ENCODE measurements around the gene HOATZ. TPM values are rescaled to one million over a fixed set of nuclear protein-coding genes. Genes with fewer than 3 reads are reported as not detected.

HOATZ gene
- total RNA-seq, 1 donor from 2014 or later: not detected

- intact Hi-C loops (cut with DNase I): no loop called here
- no peak for DNase-seq (ENCODE audit: low spot score)
Measured at GRCh38 chr11:111571829-111572501, 57.4 kb downstream of the HOATZ start.

DNA sequence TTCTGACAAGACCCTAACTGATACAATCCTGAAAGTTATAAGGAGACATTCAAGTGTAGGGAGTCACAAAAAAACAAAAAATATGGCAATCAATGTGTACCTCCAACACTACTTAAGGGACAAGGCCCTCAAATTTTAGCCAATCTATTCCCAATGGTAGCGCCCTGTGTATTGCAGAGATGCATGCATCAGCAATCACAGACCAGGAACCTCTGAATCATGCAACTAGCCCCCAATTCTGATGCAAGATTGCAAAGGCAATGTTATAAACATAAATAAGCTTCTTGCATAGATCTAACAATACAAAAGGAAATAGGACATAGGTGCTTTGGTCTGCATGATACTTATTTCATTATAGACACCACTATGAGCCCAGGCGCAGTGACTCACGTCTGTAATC is 58.0 kb downstream of the HOATZ start:
- DNase-seq (ENCODE audit: low spot score): no peak
- intact Hi-C loops (cut with DNase I): no loop called here

GRCh38 chr11:111573821-111574249 is 59.3 kb downstream of the HOATZ start:
- intact Hi-C loops (cut with DNase I): no loop called here
- DNase-seq (ENCODE audit: low spot score): no peak

DNA sequence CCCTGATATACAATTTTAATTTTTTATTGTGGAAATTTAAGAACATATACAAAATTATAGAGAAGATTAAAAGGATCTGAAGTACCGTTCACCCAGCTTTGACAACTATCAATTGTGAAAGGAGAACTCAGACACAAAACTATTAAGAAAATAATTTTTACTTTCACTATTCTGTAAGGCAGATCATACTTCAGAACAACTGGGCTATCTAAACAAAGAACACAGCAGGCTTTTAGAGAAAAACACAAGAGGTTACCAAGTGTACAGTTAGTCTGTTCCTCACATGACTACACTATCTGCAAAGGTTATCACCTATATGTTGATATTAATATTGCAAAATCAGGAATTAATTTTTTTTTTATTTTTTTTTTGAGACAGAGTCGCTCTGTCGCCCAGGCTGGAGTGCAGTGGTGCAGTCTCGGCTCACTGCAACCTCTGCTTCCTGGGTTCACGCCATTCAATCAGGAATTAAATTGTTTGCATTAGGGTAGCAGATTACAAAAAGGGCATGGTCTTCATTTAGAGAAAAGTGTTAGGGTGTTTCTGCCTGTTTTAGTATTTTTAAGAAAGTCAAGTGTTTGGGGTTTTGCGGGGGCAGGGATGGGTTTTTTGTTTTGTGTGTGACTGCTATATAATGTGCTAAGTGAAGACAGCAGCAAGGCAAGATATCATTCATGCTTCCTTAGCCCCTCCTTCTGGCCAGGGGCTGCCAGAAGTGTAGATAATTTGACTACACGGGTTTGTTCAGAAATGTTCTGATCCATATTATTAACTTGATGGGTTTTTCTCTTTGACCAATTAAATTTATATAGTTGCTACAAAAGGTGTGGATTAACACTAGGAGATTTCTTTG is 60.0 kb downstream of the HOATZ start:
- intact Hi-C loops (cut with DNase I): no loop called here
- DNase-seq (ENCODE audit: low spot score): no peak

- no peak for DNase-seq (ENCODE audit: low spot score)
- intact Hi-C loops (cut with DNase I): no loop called here
Measured at GRCh38 chr11:111575740-111576139, 61.2 kb downstream of the HOATZ start.

GRCh38 chr11:111577821-111578220 is 63.2 kb downstream of the HOATZ start:
- no peak for DNase-seq (ENCODE audit: low spot score)
- intact Hi-C loops (cut with DNase I): no loop called here

GRCh38 chr11:111581341-111581740 is 66.8 kb downstream of the HOATZ start:
- intact Hi-C loops (cut with DNase I): no loop called here
- DNase-seq (ENCODE audit: low spot score): no peak

DNA sequence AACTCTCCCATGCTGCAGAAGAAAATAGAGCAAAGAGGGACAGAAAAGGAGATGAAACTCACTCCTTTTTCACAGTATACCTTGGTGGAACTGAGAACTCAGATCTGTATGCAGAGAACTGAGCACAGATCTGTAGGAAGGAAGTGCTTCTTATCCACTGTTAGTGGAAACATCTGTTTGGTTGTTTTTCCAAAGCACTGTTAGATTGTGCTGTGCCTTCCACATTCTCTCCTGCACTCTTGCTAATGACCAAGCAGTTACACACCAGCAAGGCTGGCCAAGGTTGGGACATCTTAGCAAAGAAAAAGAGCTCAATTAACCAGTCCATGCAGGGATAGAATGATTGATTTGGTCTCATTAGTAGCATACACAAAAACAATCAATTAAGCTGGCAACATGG is 67.6 kb downstream of the HOATZ start:
- intact Hi-C loops (cut with DNase I): no loop called here
- no peak for DNase-seq (ENCODE audit: low spot score)

- DNase-seq (ENCODE audit: low spot score): no peak
- intact Hi-C loops (cut with DNase I): no loop called here
Measured at GRCh38 chr11:111582881-111583280, 68.3 kb downstream of the HOATZ start.

DNA sequence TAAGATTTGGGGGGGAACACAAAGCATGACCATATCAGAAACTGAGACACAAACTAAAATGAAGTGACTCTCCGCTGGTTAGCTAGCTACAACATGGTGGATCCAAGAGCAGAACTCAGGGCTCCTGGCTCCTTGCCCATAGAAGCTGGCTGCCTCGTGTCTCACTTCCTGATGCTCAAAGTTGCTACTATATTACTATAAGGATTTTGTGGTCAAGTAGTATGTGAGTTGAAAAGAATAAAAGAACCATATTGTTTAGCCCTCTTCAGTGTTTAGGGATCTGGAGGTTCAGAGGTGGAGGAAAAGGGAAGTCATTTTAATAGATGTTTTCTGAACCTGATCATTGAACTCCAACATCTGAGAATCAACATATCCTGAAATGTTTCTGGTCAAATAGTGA is 70.8 kb downstream of the HOATZ start:
- DNase-seq (ENCODE audit: low spot score): no peak
- intact Hi-C loops (cut with DNase I): loop anchor here (5.0 kb wide), 1 partner anchor 257 kb away; no protein-coding TSS in a partner anchor

GRCh38 chr11:111586388-111586831 is 71.8 kb downstream of the HOATZ start:
- intact Hi-C loops (cut with DNase I): loop anchor here (5.0 kb wide), 1 partner anchor 256 kb away; no protein-coding TSS in a partner anchor
- DNase-seq (ENCODE audit: low spot score): no peak

Small RNA genes within 50 kb of the gene (microRNA-seq; reads per million reads assigned to microRNA genes)
- gene MIR34B: 2.2 reads per million
- 21.8 reads per million, percentile 37 among the genes with 10 or more reads in this experiment for gene MIR34C

Other genes starting within 250 kb of the HOATZ start
- not detected for gene POU2AF3, start 216.2 kb upstream of the HOATZ start, total RNA-seq
- gene POU2AF1, start 135.5 kb upstream of the HOATZ start, total RNA-seq: 0.13 TPM
- not detected for gene BTG4, start 2.4 kb upstream of the HOATZ start, total RNA-seq
- gene LAYN, start 25.9 kb downstream of the HOATZ start, total RNA-seq: 4.5 TPM
- gene SIK2, start 87.7 kb downstream of the HOATZ start, total RNA-seq: 27.3 TPM